Loucy (cell line): ENCODE data around the gene PPP1CB.

Experiments
- H2AFZ ChIP-seq: fragments of 200-600 bp; sonication (generic); 2 replicates; pipeline ENCODE4 v1.6.0; 2016; ENCODE audit warnings: antibody characterized with exemption, mild to moderate bottlenecking, low read length, moderate library complexity
- H3F3A ChIP-seq: fragments of 200-600 bp; 2 replicates; pipeline ENCODE4 v1.6.0; 2016; ENCODE audit warnings: antibody characterized with exemption, low read depth, mild to moderate bottlenecking
- H3K27me3 ChIP-seq: fragments of 200-600 bp; sonication (generic); 2 replicates; pipeline ENCODE4 v1.6.1; 2014; ENCODE audit warnings: low read length, mild to moderate bottlenecking; ENCODE audit not compliant: insufficient read depth, poor library complexity, severe bottlenecking
- H3K36me3 ChIP-seq: fragments of 200-600 bp; sonication (generic); 2 replicates; pipeline ENCODE4 v1.6.1; 2016; ENCODE audit warnings: low read length; ENCODE audit not compliant: insufficient read depth
- H3K4me1 ChIP-seq: fragments of 200-600 bp; sonication (generic); 2 replicates; pipeline ENCODE4 v1.5.1; 2014; ENCODE audit warnings: low read length, mild to moderate bottlenecking; ENCODE audit not compliant: insufficient read depth, poor library complexity, severe bottlenecking
- H3K4me2 ChIP-seq: fragments of 200-600 bp; sonication (generic); 2 replicates; pipeline ENCODE4 v1.6.0; 2014; ENCODE audit warnings: antibody characterized with exemption, low read length, low read depth, mild to moderate bottlenecking; ENCODE audit not compliant: poor library complexity, severe bottlenecking
- H3K4me3 ChIP-seq: fragments of 200-600 bp; sonication (generic); 2 replicates; pipeline ENCODE4 v1.5.1; 2014; ENCODE audit warnings: low read length, mild to moderate bottlenecking, mixed read lengths; ENCODE audit not compliant: poor library complexity, severe bottlenecking
- H3K79me2 ChIP-seq: fragments of 200-600 bp; sonication (generic); 2 replicates; pipeline ENCODE4 v1.6.1; 2014; ENCODE audit warnings: low read length; ENCODE audit not compliant: insufficient read depth
- H3K9ac ChIP-seq: fragments of 200-600 bp; sonication (generic); 2 replicates; pipeline ENCODE4 v1.6.0; 2014; ENCODE audit warnings: mild to moderate bottlenecking, low read depth, low read length, moderate library complexity; ENCODE audit not compliant: poor library complexity, severe bottlenecking
- H3K9me2 ChIP-seq: fragments of 200-600 bp; sonication (generic); replicated peaks from 2 replicates; pipeline ENCODE4 v1.6.1; 2016; ENCODE audit warnings: low read depth, low read length, mixed read lengths
- H3K9me3 ChIP-seq: fragments of 200-600 bp; sonication (generic); 2 replicates; pipeline ENCODE4 v1.6.1; 2014; ENCODE audit warnings: mild to moderate bottlenecking, antibody characterized with exemption, low read length, low read depth; ENCODE audit not compliant: insufficient read depth
- H4K20me1 ChIP-seq: fragments of 200-600 bp; sonication (generic); 2 replicates; pipeline ENCODE4 v1.6.0; 2014; ENCODE audit warnings: antibody characterized with exemption, low read length, mild to moderate bottlenecking; ENCODE audit not compliant: insufficient read depth, poor library complexity, severe bottlenecking
- CTCF ChIP-seq: fragments of 200-600 bp; sonication (generic); conservative IDR thresholded peaks from 2 replicates; pipeline ENCODE4 v1.5.1; 2014; ENCODE audit warnings: mild to moderate bottlenecking, antibody characterized with exemption, low read length
- EZH2phosphoT487 ChIP-seq: fragments of 200-600 bp; IDR thresholded peaks from 2 replicates; pipeline ENCODE4 v1.6.1; 2018; ENCODE audit warnings: antibody characterized with exemption, mild to moderate bottlenecking, moderate library complexity, borderline replicate concordance

The PPP1CB gene

DNA sequence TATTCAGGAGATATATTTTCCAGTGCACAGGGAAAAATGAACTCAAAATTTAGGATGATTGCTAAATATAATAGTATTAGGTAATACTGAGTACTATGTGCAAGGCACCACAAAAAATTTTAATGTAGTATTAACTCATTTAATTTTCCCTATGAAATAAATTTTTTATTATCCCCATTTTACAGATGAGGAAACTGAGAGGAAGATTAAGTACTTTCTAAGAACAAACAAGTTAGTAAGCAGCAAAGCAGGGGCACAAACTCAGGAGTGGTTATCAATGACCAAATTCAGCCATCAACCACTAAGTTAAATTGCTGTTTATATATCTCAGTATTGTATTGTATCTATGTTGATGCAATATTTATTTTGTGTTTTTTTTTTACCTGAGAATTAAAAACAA lies 73.2 kb downstream of the PPP1CB start:
- H3K27me3 ChIP-seq = no peaks in the 10 kb centered on the region
- no peak overlapping the region for H3K4me3 ChIP-seq
- no peak overlapping the region for H3K4me2 ChIP-seq
- no peak overlapping the region for H3K9ac ChIP-seq
- no peaks in the 10 kb centered on the region for H3K79me2 ChIP-seq
- no peak for TF ChIP-seq CTCF
- no peak for TF ChIP-seq EZH2phosphoT487
- H3K9me3 ChIP-seq = no peaks in the 10 kb centered on the region
- no peak overlapping the region for H2AFZ ChIP-seq
- H3K9me2 ChIP-seq = no peaks in the 10 kb centered on the region
- no peaks in the 10 kb centered on the region for H3K4me1 ChIP-seq
- H4K20me1 ChIP-seq = no peaks in the 10 kb centered on the region
- no peaks in the 10 kb centered on the region for H3F3A ChIP-seq
- no peaks in the 10 kb centered on the region for H3K36me3 ChIP-seq

DNA sequence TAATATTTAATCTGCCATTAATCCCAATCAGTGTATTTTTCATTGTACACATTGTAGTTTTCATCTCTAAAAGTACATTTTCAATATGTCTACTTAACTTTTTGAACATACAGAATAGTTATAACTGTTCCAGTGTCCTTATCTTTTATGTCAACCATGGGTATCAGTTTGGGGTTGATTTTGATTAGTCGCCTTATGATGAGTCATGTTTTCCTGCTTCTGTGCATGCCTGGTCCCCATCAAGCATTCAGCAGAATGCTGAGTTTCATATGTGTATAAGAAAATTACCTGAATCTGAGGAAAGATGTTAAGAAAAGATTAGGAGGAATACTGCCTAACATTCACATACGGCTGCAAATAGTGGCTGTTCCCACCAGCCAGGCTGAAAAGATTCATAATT lies 76.8 kb downstream of the PPP1CB start:
- Histone ChIP-seq H3K4me3 (no peak overlapping the region), H3K27me3 (no peaks in the 10 kb centered on the region), H3K9ac (no peak overlapping the region), H3K4me1 (no peaks in the 10 kb centered on the region), H4K20me1 (no peaks in the 10 kb centered on the region), H3K36me3 (no peaks in the 10 kb centered on the region), H3K9me3 (no peaks in the 10 kb centered on the region), H3K79me2 (no peaks in the 10 kb centered on the region), H3K9me2 (no peaks in the 10 kb centered on the region), H3K4me2 (no peak overlapping the region), H3F3A (no peaks in the 10 kb centered on the region), H2AFZ (no peak overlapping the region)
- no peak for TF ChIP-seq EZH2phosphoT487
- TF ChIP-seq CTCF = no peak

GRCh38 chr2:28833740-28834470 lies 82.3 kb downstream of the PPP1CB start:
- no peaks in the 10 kb centered on the region for H3K79me2 ChIP-seq
- H3F3A ChIP-seq = no peaks in the 10 kb centered on the region
- H3K36me3 ChIP-seq = no peaks in the 10 kb centered on the region
- H3K27me3 ChIP-seq = no peaks in the 10 kb centered on the region
- no peaks in the 10 kb centered on the region for H3K9me3 ChIP-seq
- TF ChIP-seq CTCF (no peak), EZH2phosphoT487 (no peak)
- no peak overlapping the region for H3K4me2 ChIP-seq
- no peak overlapping the region for H3K9ac ChIP-seq
- H3K4me1 ChIP-seq = no peaks in the 10 kb centered on the region
- H4K20me1 ChIP-seq = no peaks in the 10 kb centered on the region
- no peaks in the 10 kb centered on the region for H3K9me2 ChIP-seq
- H3K4me3 ChIP-seq = no peak overlapping the region
- H2AFZ ChIP-seq = no peak overlapping the region
